ENCODE measurements around the gene VPS13D.

VPS13D gene

GRCh38 chr1:12189328-12189682 lies 40.5 kb upstream of the VPS13D start:
- TF ChIP-seq CTCF (IDR thresholded peaks at IDR 0.05; ENCODE audit: control insufficient read depth, extremely low read depth, insufficient read depth) = no peak
- no peak overlapping the region for H3K4me3 ChIP-seq (ENCODE audit: low read depth, low read length)
- no peak for DNase-seq (ENCODE audit: low read depth)

- DNase-seq (ENCODE audit: low read depth) = no peak
- TF ChIP-seq CTCF (IDR thresholded peaks at IDR 0.05; ENCODE audit: control insufficient read depth, extremely low read depth, insufficient read depth) = no peak
- H3K4me3 ChIP-seq (ENCODE audit: low read depth, low read length) = no peak overlapping the region
Observed at GRCh38 chr1:12191242-12192032, 38.4 kb upstream of the VPS13D start.

GRCh38 chr1:12194666-12195216 lies 35.1 kb upstream of the VPS13D start:
- DNase-seq (ENCODE audit: low read depth) = no peak
- TF ChIP-seq CTCF (IDR thresholded peaks at IDR 0.05; ENCODE audit: control insufficient read depth, extremely low read depth, insufficient read depth) = no peak
- no peak overlapping the region for H3K4me3 ChIP-seq (ENCODE audit: low read depth, low read length)

- DNase-seq (ENCODE audit: low read depth) = no peak
- H3K4me3 ChIP-seq (ENCODE audit: low read depth, low read length) = no peak overlapping the region
- no peak for TF ChIP-seq CTCF (IDR thresholded peaks at IDR 0.05; ENCODE audit: control insufficient read depth, extremely low read depth, insufficient read depth)
Observed at GRCh38 chr1:12195416-12195815, 34.4 kb upstream of the VPS13D start.

- DNase-seq (ENCODE audit: low read depth) = no peak
- no peak for TF ChIP-seq CTCF (IDR thresholded peaks at IDR 0.05; ENCODE audit: control insufficient read depth, extremely low read depth, insufficient read depth)
- no peak overlapping the region for H3K4me3 ChIP-seq (ENCODE audit: low read depth, low read length)
Observed at GRCh38 chr1:12196641-12197482, 33.0 kb upstream of the VPS13D start.

GRCh38 chr1:12197483-12197880 lies 32.3 kb upstream of the VPS13D start:
- no peak overlapping the region for H3K4me3 ChIP-seq (ENCODE audit: low read depth, low read length)
- DNase-seq (ENCODE audit: low read depth) = no peak
- no peak for TF ChIP-seq CTCF (IDR thresholded peaks at IDR 0.05; ENCODE audit: control insufficient read depth, extremely low read depth, insufficient read depth)

Data from LNCaP clone FGC (cell line).